Measurements from ENCODE around the gene NGFR. TPM values are rescaled to one million over a fixed set of nuclear protein-coding genes. Genes with fewer than 3 reads are reported as not detected.

The NGFR gene
- total RNA-seq, 1 experiment from 2014 or later: 11.3 TPM

- TF ChIP-seq ARID4B (CRISPR knock-in tag; IDR thresholded peaks at IDR 0.05; ENCODE audit: borderline replicate concordance): no peak
- TF ChIP-seq SMAD3 (CRISPR knock-in tag; IDR thresholded peaks at IDR 0.05; ENCODE audit: borderline replicate concordance): no peak
- no peak for TF ChIP-seq ETV6 (CRISPR knock-in tag; IDR thresholded peaks at IDR 0.05)
- TF ChIP-seq GTF2I (CRISPR knock-in tag; conservative IDR thresholded peaks at IDR 0.05): no peak
- no peak for TF ChIP-seq CREM (CRISPR knock-in tag; IDR thresholded peaks at IDR 0.05)
- TF ChIP-seq ZNF317 (CRISPR knock-in tag; IDR thresholded peaks at IDR 0.05; ENCODE audit: borderline replicate concordance, low read depth): no peak
- no peak for TF ChIP-seq HMGA2 (CRISPR knock-in tag; IDR thresholded peaks at IDR 0.05)
- TF ChIP-seq, protein P1, sequence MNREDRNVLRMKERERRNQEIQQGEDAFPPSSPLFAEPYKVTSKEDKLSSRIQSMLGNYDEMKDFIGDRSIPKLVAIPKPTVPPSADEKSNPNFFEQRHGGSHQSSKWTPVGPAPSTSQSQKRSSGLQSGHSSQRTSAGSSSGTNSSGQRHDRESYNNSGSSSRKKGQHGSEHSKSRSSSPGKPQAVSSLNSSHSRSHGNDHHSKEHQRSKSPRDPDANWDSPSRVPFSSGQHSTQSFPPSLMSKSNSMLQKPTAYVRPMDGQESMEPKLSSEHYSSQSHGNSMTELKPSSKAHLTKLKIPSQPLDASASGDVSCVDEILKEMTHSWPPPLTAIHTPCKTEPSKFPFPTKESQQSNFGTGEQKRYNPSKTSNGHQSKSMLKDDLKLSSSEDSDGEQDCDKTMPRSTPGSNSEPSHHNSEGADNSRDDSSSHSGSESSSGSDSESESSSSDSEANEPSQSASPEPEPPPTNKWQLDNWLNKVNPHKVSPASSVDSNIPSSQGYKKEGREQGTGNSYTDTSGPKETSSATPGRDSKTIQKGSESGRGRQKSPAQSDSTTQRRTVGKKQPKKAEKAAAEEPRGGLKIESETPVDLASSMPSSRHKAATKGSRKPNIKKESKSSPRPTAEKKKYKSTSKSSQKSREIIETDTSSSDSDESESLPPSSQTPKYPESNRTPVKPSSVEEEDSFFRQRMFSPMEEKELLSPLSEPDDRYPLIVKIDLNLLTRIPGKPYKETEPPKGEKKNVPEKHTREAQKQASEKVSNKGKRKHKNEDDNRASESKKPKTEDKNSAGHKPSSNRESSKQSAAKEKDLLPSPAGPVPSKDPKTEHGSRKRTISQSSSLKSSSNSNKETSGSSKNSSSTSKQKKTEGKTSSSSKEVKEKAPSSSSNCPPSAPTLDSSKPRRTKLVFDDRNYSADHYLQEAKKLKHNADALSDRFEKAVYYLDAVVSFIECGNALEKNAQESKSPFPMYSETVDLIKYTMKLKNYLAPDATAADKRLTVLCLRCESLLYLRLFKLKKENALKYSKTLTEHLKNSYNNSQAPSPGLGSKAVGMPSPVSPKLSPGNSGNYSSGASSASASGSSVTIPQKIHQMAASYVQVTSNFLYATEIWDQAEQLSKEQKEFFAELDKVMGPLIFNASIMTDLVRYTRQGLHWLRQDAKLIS (CRISPR knock-in tag; IDR thresholded peaks at IDR 0.05; ENCODE audit: borderline replicate concordance): no peak
Observed at GRCh38 chr17:49480836-49481615, 14.1 kb upstream of the NGFR start (continued).

GRCh38 chr17:49482144-49482817, 12.8 kb upstream of the NGFR start:
- Mint-ChIP-seq H3K27ac (no peak overlapping the region), H3K9me3 (no peaks in the 10 kb centered on the region), H3K4me3 (no peak overlapping the region), H3K36me3 (no peaks in the 10 kb centered on the region), H3K4me1 (peaks cover 69% of the 10 kb centered on the region), H3K27me3 (ENCODE audit: low read depth) (peaks cover 22% of the 10 kb centered on the region)
- CTCF ChIA-PET: interaction anchor here (0.7 to 1.2 kb wide), 4 partner anchors 8 to 75 kb away, joined by 3 to 5 read pairs (median 4); partner anchors contain the start of gene NGFR
- DNase-seq (ENCODE audit: low spot score) (no peak), ATAC-seq (no peak)
- POLR2A ChIA-PET: interaction anchor here (0.5 kb wide), 1 partner anchor 1278 kb away, joined by 5 read pairs; no protein-coding TSS in a partner anchor
- TF ChIP-seq ESRRA (CRISPR knock-in tag; IDR thresholded peaks at IDR 0.05; ENCODE audit: borderline replicate concordance) (no peak), TEAD4 (CRISPR knock-in tag; IDR thresholded peaks at IDR 0.05) (no peak), ZBTB21 (CRISPR knock-in tag; IDR thresholded peaks at IDR 0.05; ENCODE audit: borderline replicate concordance) (no peak), ZNF219 (CRISPR knock-in tag; IDR thresholded peaks at IDR 0.05; ENCODE audit: borderline replicate concordance) (no peak), TP53 (CRISPR knock-in tag; IDR thresholded peaks at IDR 0.05) (no peak), E2F1 (CRISPR knock-in tag; IDR thresholded peaks at IDR 0.05) (no peak), MYBL2 (CRISPR knock-in tag; IDR thresholded peaks at IDR 0.05) (no peak), CTCF (IDR thresholded peaks at IDR 0.05) (no peak), CBFB (CRISPR knock-in tag; IDR thresholded peaks at IDR 0.05; ENCODE audit: low read depth) (no peak)
- TF ChIP-seq, protein P2, sequence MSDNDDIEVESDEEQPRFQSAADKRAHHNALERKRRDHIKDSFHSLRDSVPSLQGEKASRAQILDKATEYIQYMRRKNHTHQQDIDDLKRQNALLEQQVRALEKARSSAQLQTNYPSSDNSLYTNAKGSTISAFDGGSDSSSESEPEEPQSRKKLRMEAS (CRISPR knock-in tag; IDR thresholded peaks at IDR 0.05): no peak

Measured in WTC11 (cell line).